NCI-H1930 (cell line): Measurements from ENCODE around the gene ARHGEF28.

ENCODE experiments used
- DNase-seq, 2 experiments: peaks; one replicate each; lab custom pipeline; 2025; lab: John Stamatoyannopoulos, UW

Gene ARHGEF28

GRCh38 chr5:73619606-73620333 is 6.2 kb upstream of the ARHGEF28 start:
- DNase-seq = no peak

GRCh38 chr5:73620334-73620687 is 5.7 kb upstream of the ARHGEF28 start:
- no peak for DNase-seq

GRCh38 chr5:73623060-73623459 is 2.9 kb upstream of the ARHGEF28 start:
- no peak for DNase-seq

GRCh38 chr5:73623901-73624404 is 2.0 kb upstream of the ARHGEF28 start:
- DNase-seq = no peak

GRCh38 chr5:73624888-73625287 is 1.1 kb upstream of the ARHGEF28 start:
- DNase-seq = no peak

GRCh38 chr5:73625372-73625943 is 538 bp upstream of the ARHGEF28 start:
- no peak for DNase-seq

- DNase-seq = no peak
These were observed 868 bp downstream of the ARHGEF28 start for GRCh38 chr5:73626814-73627313.

- no peak for DNase-seq
These were observed 3.5 kb downstream of the ARHGEF28 start for GRCh38 chr5:73629456-73629855.

GRCh38 chr5:73630765-73631164 is 4.8 kb downstream of the ARHGEF28 start:
- no peak for DNase-seq

GRCh38 chr5:73631500-73631899 is 5.5 kb downstream of the ARHGEF28 start:
- no peak for DNase-seq

GRCh38 chr5:73633060-73633459 is 7.1 kb downstream of the ARHGEF28 start:
- no peak for DNase-seq

- no peak for DNase-seq
These were observed 10.4 kb downstream of the ARHGEF28 start for GRCh38 chr5:73636408-73636807.

GRCh38 chr5:73637565-73637964 is 11.6 kb downstream of the ARHGEF28 start:
- peak in 1 of 2 experiments; percentile 47 for DNase-seq

- DNase-seq = peak in 1 of 2 experiments; percentile 18
These were observed 12.5 kb downstream of the ARHGEF28 start for GRCh38 chr5:73638344-73639095.

- DNase-seq = no peak
These were observed 14.9 kb downstream of the ARHGEF28 start for GRCh38 chr5:73640861-73641320.

- DNase-seq = no peak
These were observed 15.8 kb downstream of the ARHGEF28 start for GRCh38 chr5:73641811-73642210.

GRCh38 chr5:73642344-73642743 is 16.3 kb downstream of the ARHGEF28 start:
- DNase-seq = no peak

- no peak for DNase-seq
These were observed 18.5 kb downstream of the ARHGEF28 start for GRCh38 chr5:73644385-73644963.

- no peak for DNase-seq
These were observed 21.7 kb downstream of the ARHGEF28 start for GRCh38 chr5:73647721-73648120.

- no peak for DNase-seq
These were observed 22.5 kb downstream of the ARHGEF28 start for GRCh38 chr5:73648515-73648914.

- no peak for DNase-seq
These were observed 23.9 kb downstream of the ARHGEF28 start for GRCh38 chr5:73649926-73650325.

GRCh38 chr5:73652391-73652790 is 26.4 kb downstream of the ARHGEF28 start:
- DNase-seq = no peak
